ENCODE measurements around the gene MAP2K5.

The MAP2K5 gene

DNA sequence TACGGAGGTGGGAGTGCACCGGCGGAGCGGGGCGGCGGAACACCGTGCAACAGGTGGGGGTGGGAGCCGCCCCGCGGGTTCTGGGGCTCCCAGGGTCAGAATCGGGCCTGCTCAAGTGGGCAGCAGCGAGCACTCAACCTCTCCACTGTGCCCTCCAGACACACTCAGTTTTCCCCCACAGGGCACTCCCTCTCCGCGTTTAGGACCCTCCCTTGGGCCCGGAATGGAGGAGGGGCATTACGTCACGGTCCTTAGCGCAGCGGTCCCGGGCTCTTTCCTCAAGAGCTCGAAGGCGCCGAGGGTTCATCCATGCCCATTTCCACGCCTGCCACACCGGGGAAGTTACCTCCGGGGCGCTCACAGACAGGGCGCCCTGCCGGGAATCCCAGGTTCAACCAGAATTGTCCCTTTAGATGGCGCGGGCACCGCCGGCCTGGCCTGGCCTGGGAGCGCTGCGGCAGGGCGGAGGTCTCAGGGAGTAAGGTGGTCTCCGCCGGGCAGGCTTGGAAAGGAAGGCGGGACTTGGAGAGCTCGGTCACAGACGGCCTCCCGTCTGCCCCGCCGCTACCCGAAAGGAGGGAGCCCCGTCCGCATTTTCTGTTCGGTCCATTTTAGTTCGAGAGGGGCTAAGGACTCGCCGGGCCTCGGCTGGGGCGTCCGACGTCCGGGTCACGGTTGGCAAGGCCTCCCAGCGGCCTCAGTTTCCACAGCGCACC is 292.2 kb downstream of the MAP2K5 start:
- no peak for DNase-seq (ENCODE audit: low read depth in 2 of 2)
- TF ChIP-seq, protein P1, sequence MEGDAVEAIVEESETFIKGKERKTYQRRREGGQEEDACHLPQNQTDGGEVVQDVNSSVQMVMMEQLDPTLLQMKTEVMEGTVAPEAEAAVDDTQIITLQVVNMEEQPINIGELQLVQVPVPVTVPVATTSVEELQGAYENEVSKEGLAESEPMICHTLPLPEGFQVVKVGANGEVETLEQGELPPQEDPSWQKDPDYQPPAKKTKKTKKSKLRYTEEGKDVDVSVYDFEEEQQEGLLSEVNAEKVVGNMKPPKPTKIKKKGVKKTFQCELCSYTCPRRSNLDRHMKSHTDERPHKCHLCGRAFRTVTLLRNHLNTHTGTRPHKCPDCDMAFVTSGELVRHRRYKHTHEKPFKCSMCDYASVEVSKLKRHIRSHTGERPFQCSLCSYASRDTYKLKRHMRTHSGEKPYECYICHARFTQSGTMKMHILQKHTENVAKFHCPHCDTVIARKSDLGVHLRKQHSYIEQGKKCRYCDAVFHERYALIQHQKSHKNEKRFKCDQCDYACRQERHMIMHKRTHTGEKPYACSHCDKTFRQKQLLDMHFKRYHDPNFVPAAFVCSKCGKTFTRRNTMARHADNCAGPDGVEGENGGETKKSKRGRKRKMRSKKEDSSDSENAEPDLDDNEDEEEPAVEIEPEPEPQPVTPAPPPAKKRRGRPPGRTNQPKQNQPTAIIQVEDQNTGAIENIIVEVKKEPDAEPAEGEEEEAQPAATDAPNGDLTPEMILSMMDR (IDR thresholded peaks at IDR 0.05; ENCODE audit: low read depth, low read length): no peak
- peak overlapping the region; percentile 7 to 17 for H3K4me3 ChIP-seq (replicated peaks in 1 of 2; ENCODE audit: low read depth in 2 of 2, low read length in 2 of 2)

DNA sequence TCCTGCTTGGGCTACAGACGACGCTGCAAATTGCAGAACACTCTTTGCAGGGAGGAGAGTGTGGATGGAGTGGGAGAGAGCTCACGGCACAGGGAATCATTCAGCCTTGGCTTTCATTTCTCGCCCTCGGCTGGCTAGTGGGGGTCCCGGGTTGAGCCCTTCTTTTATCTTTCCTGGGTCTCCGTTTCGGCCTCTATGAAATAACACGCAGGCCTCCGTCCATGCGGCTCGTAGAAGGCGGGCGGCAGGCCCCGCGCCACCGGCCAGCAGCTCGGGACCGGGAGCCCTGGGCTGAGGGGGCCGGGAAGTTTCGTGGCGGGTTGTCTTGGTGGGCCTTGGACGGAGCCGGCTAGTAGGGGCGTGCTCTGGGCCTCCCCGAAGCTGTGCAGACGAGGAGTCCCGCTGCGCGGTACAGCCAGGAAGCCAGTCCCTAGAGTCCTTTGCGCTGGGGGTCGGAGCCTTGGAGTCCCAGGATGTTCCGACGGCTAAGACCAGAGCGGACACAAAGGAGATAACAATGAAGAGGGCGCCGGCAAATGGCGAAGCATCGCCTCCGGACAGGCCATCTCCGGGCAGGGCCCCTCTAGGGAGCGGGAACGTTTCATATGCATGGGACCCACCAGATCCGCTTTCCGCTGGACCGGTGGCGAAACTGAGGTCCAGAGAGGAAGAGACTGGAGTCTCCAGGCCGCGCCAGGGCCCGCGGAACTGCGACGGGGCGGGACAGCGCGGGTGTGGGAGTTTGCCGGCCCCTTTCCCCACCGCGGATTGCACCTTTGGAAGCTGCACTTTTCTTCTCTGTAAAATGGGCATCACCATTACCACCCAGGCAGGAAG is 293.0 kb downstream of the MAP2K5 start:
- peak overlapping the region; percentile 13 to 38 for H3K4me3 ChIP-seq (replicated peaks in 1 of 2; ENCODE audit: low read depth in 2 of 2, low read length in 2 of 2)
- TF ChIP-seq, protein P1 (IDR thresholded peaks at IDR 0.05; ENCODE audit: low read depth, low read length): no peak
- no peak for DNase-seq (ENCODE audit: low read depth in 2 of 2)

DNA sequence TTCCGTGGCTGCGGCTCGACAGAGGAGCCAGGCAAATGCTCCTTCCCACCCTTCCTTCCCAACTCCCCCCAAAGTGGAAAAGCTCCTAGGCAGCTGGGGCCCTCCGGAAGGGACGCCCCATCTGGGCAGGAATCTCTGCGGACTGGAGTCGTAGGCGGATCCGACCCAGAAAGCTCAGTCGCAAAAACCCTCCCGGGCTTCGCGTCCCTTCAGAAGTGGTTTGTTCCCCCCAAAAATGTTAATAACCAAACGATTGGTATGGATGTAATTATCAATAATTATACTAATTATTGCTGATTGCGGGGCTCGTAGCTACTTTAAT is 293.6 kb downstream of the MAP2K5 start:
- no peak for DNase-seq (ENCODE audit: low read depth in 2 of 2)

DNA sequence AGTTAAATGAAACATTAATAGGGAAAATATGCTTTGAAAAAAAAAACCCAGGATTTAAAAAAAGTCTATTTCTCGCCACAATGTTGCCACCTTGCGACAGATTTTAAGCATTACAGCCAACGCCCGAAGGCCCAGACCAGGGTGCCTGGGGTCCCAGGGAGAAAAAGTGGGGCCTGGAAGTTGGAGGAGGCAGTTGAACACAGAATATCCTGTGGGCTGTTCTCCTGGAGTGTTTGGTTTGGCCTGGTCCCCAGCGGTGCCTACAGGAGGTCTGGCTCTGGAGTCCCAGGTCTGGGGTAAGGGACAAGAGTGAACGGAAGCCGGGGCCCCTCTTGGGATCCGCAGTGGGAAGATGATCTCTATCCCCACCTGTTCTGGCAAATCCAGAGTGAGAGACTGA is 294.0 kb downstream of the MAP2K5 start:
- peak overlapping the region in 1 of 2 donors; percentile 38 for H3K4me3 ChIP-seq (replicated peaks in 1 of 2; ENCODE audit: low read depth in 2 of 2, low read length in 2 of 2)
- TF ChIP-seq, protein P1 (IDR thresholded peaks at IDR 0.05; ENCODE audit: low read depth, low read length): peak; percentile 71
- peak; percentile 56 to 62 for DNase-seq (ENCODE audit: low read depth in 2 of 2)

More for the DNA sequence above, 293.6 kb downstream of the MAP2K5 start:
- TF ChIP-seq, protein P1 (IDR thresholded peaks at IDR 0.05; ENCODE audit: low read depth, low read length): no peak
- H3K4me3 ChIP-seq (replicated peaks in 1 of 2; ENCODE audit: low read depth in 2 of 2, low read length in 2 of 2): peak overlapping the region; percentile 13 to 38

DNA sequence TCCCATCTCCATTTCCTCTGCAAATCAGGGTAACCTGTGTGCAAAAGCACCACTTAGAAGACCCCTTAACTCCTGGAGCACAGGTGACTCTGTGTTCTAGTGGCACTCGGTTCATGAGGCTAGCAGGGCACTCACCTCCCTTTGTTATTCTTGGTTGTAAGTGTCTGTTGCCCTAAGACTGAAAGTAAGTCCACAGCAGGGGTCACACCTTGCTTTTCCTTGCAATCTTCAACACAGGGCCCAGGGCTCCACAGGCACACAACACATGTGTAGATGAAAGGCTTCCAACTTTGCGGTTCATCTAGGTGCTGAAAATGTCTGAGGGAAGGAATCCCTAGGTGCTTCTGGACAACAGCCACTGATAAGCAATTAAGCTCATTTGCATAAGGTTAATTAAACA is 294.5 kb downstream of the MAP2K5 start:
- DNase-seq (ENCODE audit: low read depth in 2 of 2): no peak
- TF ChIP-seq, protein P1 (IDR thresholded peaks at IDR 0.05; ENCODE audit: low read depth, low read length): no peak
- H3K4me3 ChIP-seq (replicated peaks in 1 of 2; ENCODE audit: low read depth in 2 of 2, low read length in 2 of 2): no peak overlapping the region

DNA sequence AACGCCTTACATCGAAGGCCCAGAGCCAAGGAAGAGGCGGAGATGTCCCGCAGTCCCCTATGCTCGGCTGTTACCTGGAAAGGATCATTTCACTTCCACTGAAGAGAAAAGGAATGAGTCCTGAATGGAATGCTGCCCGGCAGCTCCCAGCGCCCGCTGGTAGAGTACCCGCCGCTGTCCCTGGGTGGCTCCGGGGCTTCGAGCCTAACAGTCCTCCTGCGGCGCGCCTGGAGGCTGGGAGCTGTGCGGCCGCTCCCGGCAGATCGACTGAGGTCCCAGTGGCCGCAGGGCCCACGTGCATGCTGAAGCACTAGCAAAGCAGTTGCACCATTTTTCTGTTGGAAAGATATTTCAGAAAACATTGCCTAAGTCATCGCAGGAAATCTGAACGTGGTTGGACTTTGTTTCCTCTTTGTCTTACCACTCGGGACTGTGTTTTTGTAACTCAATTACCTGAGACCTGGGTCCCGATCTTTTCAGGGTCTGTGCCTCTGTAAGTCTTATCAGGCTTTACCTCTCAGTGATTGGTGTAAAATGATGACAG is 296.4 kb downstream of the MAP2K5 start:
- TF ChIP-seq, protein P1 (IDR thresholded peaks at IDR 0.05; ENCODE audit: low read depth, low read length): no peak
- H3K4me3 ChIP-seq (replicated peaks in 1 of 2; ENCODE audit: low read depth in 2 of 2, low read length in 2 of 2): peak overlapping the region in 1 of 2 donors; percentile 26
- peak; percentile 49 to 54 for DNase-seq (ENCODE audit: low read depth in 2 of 2)

Data from cardiac fibroblast (primary cell).